Measurements from ENCODE around the gene PTPRG. TPM values are rescaled to one million over a fixed set of nuclear protein-coding genes. Genes with fewer than 3 reads are reported as not detected.

Gene PTPRG
- total and polyA plus RNA-seq, 2 donors (not counting 3 experiments of a cell fraction or from before 2014, with no cell fraction given): 8.9 to 39.1 TPM

DNA sequence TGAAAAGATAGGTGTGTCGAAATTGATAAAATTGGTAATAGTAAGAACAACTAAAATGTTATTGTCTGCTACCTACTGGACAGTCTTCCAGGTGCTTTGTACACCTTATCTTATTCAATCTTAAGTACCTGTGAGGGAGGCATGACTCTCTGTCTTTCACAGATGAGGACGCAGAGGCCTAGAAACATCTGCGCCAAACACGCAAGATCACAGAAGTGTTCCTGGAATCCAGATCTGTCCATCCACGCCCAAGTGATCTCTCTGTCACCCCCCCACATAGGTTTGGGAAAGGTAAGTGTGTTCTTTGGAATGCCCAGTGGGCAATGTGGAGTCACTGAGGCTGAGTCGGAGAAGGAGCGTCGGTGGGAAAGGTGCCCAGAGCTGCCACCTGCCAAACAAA lies 34.4 kb upstream of the PTPRG start:
- DNase-seq (ENCODE audit: low read depth, low spot score) (no peak), FAIRE-seq (no peak)
- H3K79me2 ChIP-seq (ENCODE audit: control insufficient read depth, insufficient read depth, low read length): no peaks in the 10 kb centered on the region
- CTCF ChIA-PET: no interaction called here
- no peak overlapping the region for H3K27ac ChIP-seq (ENCODE audit: insufficient read depth, low read depth, low read length)
- intact Hi-C loops (cut with micrococcal nuclease): loop anchor here (5.0 kb wide), 1 partner anchor 1950 kb away; no protein-coding TSS in a partner anchor
- peaks cover 3 to 4% of the 10 kb centered on the region in 2 experiments for H3K27me3 ChIP-seq (ENCODE audit: control insufficient read depth in 2 of 2, insufficient read depth in 2 of 2, low read length in 2 of 2)
- H3K9me3 ChIP-seq (replicated peaks; ENCODE audit: control insufficient read depth, insufficient read depth, low read length): no peaks in the 10 kb centered on the region
- no peaks in the 10 kb centered on the region for H3K4me1 ChIP-seq (ENCODE audit: control insufficient read depth, extremely low read depth, insufficient read depth, low read length)
- no peak overlapping the region for H3K9ac ChIP-seq (replicated peaks; ENCODE audit: extremely low read depth, insufficient read depth, low read length)
- H2AFZ ChIP-seq (ENCODE audit: low read depth, low read length): no peak overlapping the region
- H4K20me1 ChIP-seq (replicated peaks; ENCODE audit: control insufficient read depth, extremely low read depth, insufficient read depth, low read length): no peaks in the 10 kb centered on the region
- dilution Hi-C loops (cut with MboI; ENCODE audit: extremely low pct_ligation_motif_present, low sequenced_read_pairs): no loop called here
- no TSS peak for BruUV-seq (replicated peaks)
- no peaks in the 10 kb centered on the region for H3K9me1 ChIP-seq (replicated peaks; ENCODE audit: control insufficient read depth, extremely low read depth, insufficient read depth, low read length)
- POLR2A ChIA-PET: no interaction called here
- H3K4me3 ChIP-seq (replicated peaks in 1 of 3; ENCODE audit: insufficient read depth in 1 of 3, low read depth in 1 of 3, low read length in 3 of 3): no peak overlapping the region
- H3K36me3 ChIP-seq (ENCODE audit: control insufficient read depth in 2 of 2, extremely low read depth in 1 of 2, insufficient read depth in 2 of 2, low read length in 2 of 2): no peaks in the 10 kb centered on the region
- no peak overlapping the region for H3K4me2 ChIP-seq (ENCODE audit: insufficient read depth, low read length)
- TF ChIP-seq EZH2 (IDR thresholded peaks at IDR 0.05; ENCODE audit: borderline replicate concordance, low read depth, low read length, severe bottlenecking): no peak
- no peak for TF ChIP-seq MYC (IDR thresholded peaks at IDR 0.05; ENCODE audit: low read depth, low read length)
- no peak for TF ChIP-seq POLR2A (IDR thresholded peaks at IDR 0.05; ENCODE audit: low read depth, low read length)

DNA sequence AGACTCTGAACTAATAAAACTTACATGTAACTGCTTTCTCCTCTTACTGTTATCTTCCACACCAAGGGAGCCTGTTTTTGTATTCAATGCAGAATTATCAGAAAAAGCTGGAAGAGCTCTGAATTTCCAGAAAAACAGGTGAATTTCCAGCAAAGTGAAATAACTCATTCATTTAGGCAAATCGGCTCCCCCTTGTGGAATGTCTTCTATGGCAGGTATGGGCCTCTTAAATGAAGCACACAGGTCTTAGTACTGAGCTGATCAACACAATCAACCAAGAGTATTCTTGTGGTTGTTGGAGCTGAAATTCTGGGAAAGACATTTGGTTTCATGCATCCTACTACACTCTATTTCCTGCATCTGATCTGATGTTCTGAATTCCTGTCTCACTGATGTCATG lies 31.0 kb upstream of the PTPRG start:
- FAIRE-seq (peak; percentile 68), DNase-seq (ENCODE audit: low read depth, low spot score) (peak; percentile 51)
- Histone ChIP-seq H2AFZ (ENCODE audit: low read depth, low read length) (no peak overlapping the region), H3K9me3 (replicated peaks; ENCODE audit: control insufficient read depth, insufficient read depth, low read length) (no peaks in the 10 kb centered on the region), H3K4me2 (ENCODE audit: insufficient read depth, low read length) (no peak overlapping the region), H3K27ac (ENCODE audit: insufficient read depth, low read depth, low read length) (no peak overlapping the region), H3K79me2 (ENCODE audit: control insufficient read depth, insufficient read depth, low read length) (no peaks in the 10 kb centered on the region), H3K9me1 (replicated peaks; ENCODE audit: control insufficient read depth, extremely low read depth, insufficient read depth, low read length) (no peaks in the 10 kb centered on the region), H3K4me1 (ENCODE audit: control insufficient read depth, extremely low read depth, insufficient read depth, low read length) (no peaks in the 10 kb centered on the region), H4K20me1 (replicated peaks; ENCODE audit: control insufficient read depth, extremely low read depth, insufficient read depth, low read length) (no peaks in the 10 kb centered on the region), H3K4me3 (replicated peaks in 1 of 3; ENCODE audit: insufficient read depth in 1 of 3, low read depth in 1 of 3, low read length in 3 of 3) (no peak overlapping the region), H3K36me3 (ENCODE audit: control insufficient read depth in 2 of 2, extremely low read depth in 1 of 2, insufficient read depth in 2 of 2, low read length in 2 of 2) (no peaks in the 10 kb centered on the region), H3K27me3 (ENCODE audit: control insufficient read depth in 2 of 2, insufficient read depth in 2 of 2, low read length in 2 of 2) (peaks cover 4 to 5% of the 10 kb centered on the region in 2 experiments), H3K9ac (replicated peaks; ENCODE audit: extremely low read depth, insufficient read depth, low read length) (no peak overlapping the region)
- POLR2A ChIA-PET: no interaction called here
- intact Hi-C loops (cut with micrococcal nuclease) (loop anchor here (1.0 kb wide), 1 partner anchor 658 kb away; no protein-coding TSS in a partner anchor), dilution Hi-C loops (cut with MboI; ENCODE audit: extremely low pct_ligation_motif_present, low sequenced_read_pairs) (no loop called here)
- CTCF ChIA-PET: interaction anchor here (0.6 to 3.2 kb wide), 32 partner anchors 9 to 1955 kb away, joined by 3 to 32 read pairs (median 5); partner anchors contain the start of gene PTPRG
- BruUV-seq (replicated peaks): no TSS peak
- TF ChIP-seq MYC (IDR thresholded peaks at IDR 0.05; ENCODE audit: low read depth, low read length): no peak
- TF ChIP-seq, protein P1, sequence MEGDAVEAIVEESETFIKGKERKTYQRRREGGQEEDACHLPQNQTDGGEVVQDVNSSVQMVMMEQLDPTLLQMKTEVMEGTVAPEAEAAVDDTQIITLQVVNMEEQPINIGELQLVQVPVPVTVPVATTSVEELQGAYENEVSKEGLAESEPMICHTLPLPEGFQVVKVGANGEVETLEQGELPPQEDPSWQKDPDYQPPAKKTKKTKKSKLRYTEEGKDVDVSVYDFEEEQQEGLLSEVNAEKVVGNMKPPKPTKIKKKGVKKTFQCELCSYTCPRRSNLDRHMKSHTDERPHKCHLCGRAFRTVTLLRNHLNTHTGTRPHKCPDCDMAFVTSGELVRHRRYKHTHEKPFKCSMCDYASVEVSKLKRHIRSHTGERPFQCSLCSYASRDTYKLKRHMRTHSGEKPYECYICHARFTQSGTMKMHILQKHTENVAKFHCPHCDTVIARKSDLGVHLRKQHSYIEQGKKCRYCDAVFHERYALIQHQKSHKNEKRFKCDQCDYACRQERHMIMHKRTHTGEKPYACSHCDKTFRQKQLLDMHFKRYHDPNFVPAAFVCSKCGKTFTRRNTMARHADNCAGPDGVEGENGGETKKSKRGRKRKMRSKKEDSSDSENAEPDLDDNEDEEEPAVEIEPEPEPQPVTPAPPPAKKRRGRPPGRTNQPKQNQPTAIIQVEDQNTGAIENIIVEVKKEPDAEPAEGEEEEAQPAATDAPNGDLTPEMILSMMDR (IDR thresholded peaks at IDR 0.05; ENCODE audit: extremely low read depth in 1 of 2, insufficient read depth in 1 of 2, low read depth in 1 of 2, low read length in 2 of 2): peak; percentile 33 to 51
